ENCODE measurements around the gene TBX21.

TBX21 gene

GRCh38 chr17:47705536-47706530, 27.2 kb upstream of the TBX21 start:
- Histone ChIP-seq H2BK15ac (ENCODE audit: low read length) (no peak overlapping the region), H3K4ac (ENCODE audit: low read length) (no peak overlapping the region), H3K4me1 (ENCODE audit: control insufficient read depth in 2 of 2, insufficient read depth in 1 of 2, low read depth in 1 of 2, low read length in 2 of 2) (peaks cover 13 to 20% of the 10 kb centered on the region in 2 donors), H3K9ac (ENCODE audit: low read depth, low read length, poor library complexity) (peak overlapping the region; percentile 80), H4K8ac (ENCODE audit: low read depth, low read length) (no peak overlapping the region), H4K91ac (ENCODE audit: low read depth, low read length, poor library complexity) (no peak overlapping the region), H3K18ac (ENCODE audit: low read length) (no peak overlapping the region), H3K27ac (replicated peaks; ENCODE audit: low read length) (no peak overlapping the region), H3K9me3 (replicated peaks in 1 of 2; ENCODE audit: control insufficient read depth in 2 of 2, insufficient read depth in 1 of 2, low read depth in 1 of 2, low read length in 2 of 2) (no peaks in the 10 kb centered on the region), H2BK12ac (ENCODE audit: low read length) (no peak overlapping the region), H2AK5ac (ENCODE audit: low read depth, low read length) (no peak overlapping the region), H3K36me3 (replicated peaks in 1 of 2; ENCODE audit: control insufficient read depth in 2 of 2, insufficient read depth in 2 of 2, low read length in 2 of 2) (peaks cover 8 to 27% of the 10 kb centered on the region in 2 donors), H3K14ac (ENCODE audit: low read length) (peak overlapping the region; percentile 31), H2BK120ac (ENCODE audit: low read depth, low read length) (no peak overlapping the region), H3K23ac (ENCODE audit: low read depth, low read length, poor library complexity) (peak overlapping the region; percentile 44), H3K4me3 (ENCODE audit: low read length in 2 of 2) (peak overlapping the region in 1 of 2 donors; percentile 43), H3K79me1 (ENCODE audit: low read depth, low read length) (no peaks in the 10 kb centered on the region), H2BK5ac (ENCODE audit: low read length) (peak overlapping the region; percentile 70), H3K4me2 (ENCODE audit: insufficient read depth, low read length, poor library complexity, severe bottlenecking) (no peak overlapping the region), H3K27me3 (ENCODE audit: control insufficient read depth in 3 of 3, insufficient read depth in 3 of 3, low read depth in 1 of 3, low read length in 3 of 3) (peaks cover 0 to 8% (median 0%) of the 10 kb centered on the region in 3 experiments), H2AFZ (ENCODE audit: low read length) (no peak overlapping the region)
- DNase-seq (ENCODE audit: low spot score), result no peak
- no CpG with 5 or more reads among the region's 12 CpGs for whole genome bisulfite sequencing, 2 donors (ENCODE audit: extremely low coverage in 2 of 2, insufficient read length in 2 of 2, insufficient replicate concordance in 1 of 2)

GRCh38 chr17:47707056-47707804, 25.8 kb upstream of the TBX21 start:
- H2BK12ac ChIP-seq (ENCODE audit: low read length), result no peak overlapping the region
- no peaks in the 10 kb centered on the region for H3K79me1 ChIP-seq (ENCODE audit: low read depth, low read length)
- H3K14ac ChIP-seq (ENCODE audit: low read length), result no peak overlapping the region
- H2BK120ac ChIP-seq (ENCODE audit: low read depth, low read length), result no peak overlapping the region
- no peak overlapping the region for H2AK5ac ChIP-seq (ENCODE audit: low read depth, low read length)
- no peak overlapping the region for H2AFZ ChIP-seq (ENCODE audit: low read length)
- H3K9ac ChIP-seq (ENCODE audit: low read depth, low read length, poor library complexity), result no peak overlapping the region
- H3K23ac ChIP-seq (ENCODE audit: low read depth, low read length, poor library complexity), result no peak overlapping the region
- H2BK5ac ChIP-seq (ENCODE audit: low read length), result no peak overlapping the region
- H3K27ac ChIP-seq (replicated peaks; ENCODE audit: low read length), result no peak overlapping the region
- H3K4me1 ChIP-seq (ENCODE audit: control insufficient read depth in 2 of 2, insufficient read depth in 1 of 2, low read depth in 1 of 2, low read length in 2 of 2), result peaks cover 3 to 13% of the 10 kb centered on the region in 2 donors
- H3K18ac ChIP-seq (ENCODE audit: low read length), result no peak overlapping the region
- H4K8ac ChIP-seq (ENCODE audit: low read depth, low read length), result no peak overlapping the region
- H3K4me3 ChIP-seq (ENCODE audit: low read length in 2 of 2), result no peak overlapping the region
- no peak for DNase-seq (ENCODE audit: low spot score)
- peaks cover 13 to 25% of the 10 kb centered on the region in 2 donors for H3K36me3 ChIP-seq (replicated peaks in 1 of 2; ENCODE audit: control insufficient read depth in 2 of 2, insufficient read depth in 2 of 2, low read length in 2 of 2)
- no peak overlapping the region for H2BK15ac ChIP-seq (ENCODE audit: low read length)
- H3K9me3 ChIP-seq (replicated peaks in 1 of 2; ENCODE audit: control insufficient read depth in 2 of 2, insufficient read depth in 1 of 2, low read depth in 1 of 2, low read length in 2 of 2), result no peaks in the 10 kb centered on the region
- H4K91ac ChIP-seq (ENCODE audit: low read depth, low read length, poor library complexity), result no peak overlapping the region
- no CpG with 5 or more reads among the region's 4 CpGs for whole genome bisulfite sequencing, 2 donors (ENCODE audit: extremely low coverage in 2 of 2, insufficient read length in 2 of 2, insufficient replicate concordance in 1 of 2)
- peaks cover 0 to 8% (median 0%) of the 10 kb centered on the region in 3 experiments for H3K27me3 ChIP-seq (ENCODE audit: control insufficient read depth in 3 of 3, insufficient read depth in 3 of 3, low read depth in 1 of 3, low read length in 3 of 3)
- H3K4ac ChIP-seq (ENCODE audit: low read length), result no peak overlapping the region
- no peak overlapping the region for H3K4me2 ChIP-seq (ENCODE audit: insufficient read depth, low read length, poor library complexity, severe bottlenecking)

GRCh38 chr17:47707884-47708283, 25.2 kb upstream of the TBX21 start:
- peak overlapping the region; percentile 85 for H2BK5ac ChIP-seq (ENCODE audit: low read length)
- no peak overlapping the region for H3K23ac ChIP-seq (ENCODE audit: low read depth, low read length, poor library complexity)
- H2BK12ac ChIP-seq (ENCODE audit: low read length), result no peak overlapping the region
- peaks cover 3 to 13% of the 10 kb centered on the region in 2 donors for H3K4me1 ChIP-seq (ENCODE audit: control insufficient read depth in 2 of 2, insufficient read depth in 1 of 2, low read depth in 1 of 2, low read length in 2 of 2)
- no peak overlapping the region for H3K18ac ChIP-seq (ENCODE audit: low read length)
- no peak for DNase-seq (ENCODE audit: low spot score)
- no peak overlapping the region for H2AK5ac ChIP-seq (ENCODE audit: low read depth, low read length)
- H3K4me2 ChIP-seq (ENCODE audit: insufficient read depth, low read length, poor library complexity, severe bottlenecking), result no peak overlapping the region
- H3K79me1 ChIP-seq (ENCODE audit: low read depth, low read length), result no peaks in the 10 kb centered on the region
- peaks cover 13 to 25% of the 10 kb centered on the region in 2 donors for H3K36me3 ChIP-seq (replicated peaks in 1 of 2; ENCODE audit: control insufficient read depth in 2 of 2, insufficient read depth in 2 of 2, low read length in 2 of 2)
- no peak overlapping the region for H2BK15ac ChIP-seq (ENCODE audit: low read length)
- no peak overlapping the region for H3K27ac ChIP-seq (replicated peaks; ENCODE audit: low read length)
- WGBS, 2 donors (ENCODE audit: extremely low coverage in 2 of 2, insufficient read length in 2 of 2, insufficient replicate concordance in 1 of 2), result no CpG with 5 or more reads among the region's 3 CpGs
- no peak overlapping the region for H2BK120ac ChIP-seq (ENCODE audit: low read depth, low read length)
- no peak overlapping the region for H3K14ac ChIP-seq (ENCODE audit: low read length)
- no peak overlapping the region for H4K91ac ChIP-seq (ENCODE audit: low read depth, low read length, poor library complexity)
- peak overlapping the region in 1 of 2 donors; percentile 25 for H3K4me3 ChIP-seq (ENCODE audit: low read length in 2 of 2)
- no peak overlapping the region for H2AFZ ChIP-seq (ENCODE audit: low read length)
- no peaks in the 10 kb centered on the region for H3K9me3 ChIP-seq (replicated peaks in 1 of 2; ENCODE audit: control insufficient read depth in 2 of 2, insufficient read depth in 1 of 2, low read depth in 1 of 2, low read length in 2 of 2)
- no peak overlapping the region for H3K4ac ChIP-seq (ENCODE audit: low read length)
- H4K8ac ChIP-seq (ENCODE audit: low read depth, low read length), result no peak overlapping the region
- peaks cover 0 to 8% (median 0%) of the 10 kb centered on the region in 3 experiments for H3K27me3 ChIP-seq (ENCODE audit: control insufficient read depth in 3 of 3, insufficient read depth in 3 of 3, low read depth in 1 of 3, low read length in 3 of 3)
- no peak overlapping the region for H3K9ac ChIP-seq (ENCODE audit: low read depth, low read length, poor library complexity)

All from neuronal stem cell (in vitro differentiated cells).